IPS-NIHi11 (cell line): ENCODE data around the gene ESR2.
A peak's percentile ranks its signal among the peaks of the same experiment; 100 is the strongest.

ENCODE experiments used
- DNase-seq: peaks from one replicate; pipeline ENCODE4 v3.0.0; 2012; ENCODE audit warnings: mixed read lengths, low spot score

The ESR2 gene

DNA sequence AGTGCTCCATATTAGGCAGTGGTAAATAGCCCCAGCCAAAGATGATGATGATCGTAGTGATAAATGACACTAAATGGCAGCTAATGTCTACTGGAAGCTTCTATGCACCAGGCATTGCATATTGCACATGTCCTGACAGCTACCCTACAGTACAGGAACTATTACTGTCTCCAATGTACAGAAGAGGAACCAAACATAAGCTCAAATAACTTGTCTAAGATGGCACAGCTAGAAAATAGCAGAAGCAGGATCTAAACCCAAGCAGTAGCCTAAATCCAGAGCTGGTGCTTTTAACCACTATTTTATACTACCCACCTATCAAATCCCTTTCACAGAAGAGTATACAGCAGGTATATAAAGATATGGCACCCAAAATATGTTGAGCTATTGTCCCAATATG lies 28.9 kb downstream of the ESR2 start:
- no peak for DNase-seq

DNA sequence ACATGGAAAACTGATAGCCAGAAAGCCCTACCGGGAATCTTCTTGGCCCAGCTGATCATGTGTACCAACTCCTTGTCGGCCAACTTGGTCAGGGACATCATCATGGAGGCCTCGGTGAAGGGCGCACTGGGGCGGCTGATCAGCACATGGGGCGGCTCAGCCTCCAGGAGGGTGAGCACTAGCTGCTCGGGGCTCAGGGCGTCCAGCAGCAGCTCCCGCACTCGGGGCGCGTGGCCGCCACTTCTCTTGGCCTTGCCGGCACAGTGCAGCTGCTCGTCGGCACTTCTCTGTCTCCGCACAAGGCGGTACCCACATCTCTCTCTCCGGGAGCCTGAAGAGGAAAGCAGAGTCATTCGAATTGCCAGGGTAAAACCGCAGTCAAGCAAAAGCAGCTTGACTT lies 33.8 kb downstream of the ESR2 start:
- no peak for DNase-seq

DNA sequence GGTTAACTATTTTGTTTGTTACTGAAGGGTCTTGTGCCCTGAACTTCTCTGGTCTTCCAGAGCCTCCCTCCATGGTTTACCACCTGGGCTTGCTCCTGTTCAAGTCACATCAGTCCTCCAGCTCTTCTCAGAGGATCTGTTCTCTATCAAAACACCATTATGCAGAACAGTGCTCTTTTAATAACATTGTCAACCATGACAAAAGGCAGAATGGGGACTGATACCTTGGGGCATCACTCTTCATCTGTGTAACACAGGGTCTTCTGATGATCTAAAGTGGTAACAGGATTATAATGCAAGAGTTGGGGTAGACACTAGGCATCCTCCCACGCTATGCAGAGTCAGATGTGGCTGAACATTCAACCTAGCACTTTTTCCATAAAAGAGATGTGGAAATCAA lies 38.4 kb downstream of the ESR2 start:
- DNase-seq = no peak

DNA sequence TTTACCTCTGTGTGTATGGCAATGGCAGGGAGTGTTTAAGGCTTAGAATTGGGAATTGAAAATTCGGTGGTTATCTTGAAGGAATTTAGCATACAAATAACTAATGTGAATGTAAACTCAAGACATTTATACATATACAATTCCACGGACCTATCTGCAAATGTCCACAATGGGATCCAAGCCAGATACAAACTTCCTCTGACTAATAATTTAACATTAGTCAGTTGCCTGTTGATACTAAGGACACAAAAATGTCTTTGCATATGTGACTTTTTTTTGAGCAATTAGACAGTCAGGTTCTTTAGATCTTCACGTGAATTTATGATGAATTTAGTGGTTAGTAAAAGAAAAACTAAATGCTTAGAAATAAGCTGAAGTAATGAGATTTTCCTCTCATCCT lies 40.5 kb downstream of the ESR2 start:
- no peak for DNase-seq

DNA sequence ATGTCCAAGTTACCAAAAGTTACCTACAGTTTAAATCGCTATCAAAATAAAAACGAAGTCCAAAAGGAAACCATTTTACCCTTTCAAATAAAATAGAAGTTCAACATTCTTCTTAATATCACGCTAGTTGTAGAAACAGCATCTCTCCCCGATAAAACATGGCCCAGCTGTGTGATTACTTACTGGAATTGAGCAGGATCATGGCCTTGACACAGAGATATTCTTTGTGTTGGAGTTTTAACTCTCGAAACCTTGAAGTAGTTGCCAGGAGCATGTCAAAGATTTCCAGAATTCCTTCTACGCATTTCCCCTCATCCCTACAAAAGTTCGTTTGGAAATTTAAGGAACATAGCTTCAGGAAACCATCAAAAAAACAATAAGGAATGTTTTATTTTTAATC lies 44.8 kb downstream of the ESR2 start:
- no peak for DNase-seq

DNA sequence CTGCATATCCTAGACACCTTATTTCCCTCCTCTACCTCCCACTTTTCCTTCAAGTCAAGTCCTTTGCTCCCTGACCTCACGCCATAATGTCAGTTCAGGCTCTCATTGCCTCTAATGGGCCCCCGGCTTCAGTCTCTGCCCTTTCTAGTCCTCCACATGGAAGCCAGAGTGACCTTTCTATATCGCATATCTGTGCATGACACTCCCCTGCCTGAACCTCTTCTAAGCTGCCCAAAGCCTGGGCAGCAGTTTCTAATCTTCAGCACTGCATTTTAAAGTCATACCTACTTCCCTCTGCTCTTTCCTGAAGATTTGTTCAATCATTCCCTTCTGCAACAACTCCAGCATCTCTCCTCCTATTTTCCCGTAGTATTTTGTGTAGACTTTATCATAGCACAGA lies 45.5 kb downstream of the ESR2 start:
- no peak for DNase-seq

DNA sequence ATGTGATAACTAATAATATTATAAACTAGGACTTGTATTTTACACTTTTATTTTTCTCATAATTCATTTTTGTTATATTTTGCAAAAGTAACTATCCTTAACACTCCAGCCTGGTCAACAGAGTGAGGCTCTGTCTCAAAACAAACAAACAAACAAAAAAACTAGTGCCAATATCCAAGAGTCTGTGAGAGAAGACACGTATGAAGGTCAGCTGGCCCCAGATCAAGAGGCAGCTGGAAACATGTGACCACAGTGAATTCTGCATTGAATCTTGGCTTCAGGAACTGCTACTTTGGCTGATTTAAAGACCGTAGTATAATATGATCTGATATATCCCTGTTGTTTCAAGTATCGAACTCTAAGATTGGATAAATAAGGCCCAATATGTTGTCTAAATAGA lies 47.0 kb downstream of the ESR2 start:
- DNase-seq = no peak

DNA sequence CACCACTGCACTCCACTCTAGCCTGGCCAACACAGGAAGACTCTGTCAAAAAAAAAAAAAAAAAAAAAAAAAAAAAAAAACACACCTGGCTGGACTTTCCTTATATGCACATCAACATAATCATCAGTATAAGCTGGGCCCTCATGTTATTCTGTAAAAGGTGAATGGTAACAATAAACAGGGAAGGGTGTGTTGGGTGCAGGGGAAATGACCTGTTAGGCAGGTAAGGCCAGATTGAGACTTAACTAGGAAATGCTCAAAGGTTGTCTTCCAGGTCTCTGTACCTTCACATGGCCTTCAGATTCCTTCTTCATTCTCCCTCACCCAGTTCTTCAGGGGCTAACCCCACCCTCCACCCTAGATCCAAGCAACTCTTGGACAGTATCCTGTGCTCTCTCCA lies 47.5 kb downstream of the ESR2 start:
- DNase-seq = no peak

DNA sequence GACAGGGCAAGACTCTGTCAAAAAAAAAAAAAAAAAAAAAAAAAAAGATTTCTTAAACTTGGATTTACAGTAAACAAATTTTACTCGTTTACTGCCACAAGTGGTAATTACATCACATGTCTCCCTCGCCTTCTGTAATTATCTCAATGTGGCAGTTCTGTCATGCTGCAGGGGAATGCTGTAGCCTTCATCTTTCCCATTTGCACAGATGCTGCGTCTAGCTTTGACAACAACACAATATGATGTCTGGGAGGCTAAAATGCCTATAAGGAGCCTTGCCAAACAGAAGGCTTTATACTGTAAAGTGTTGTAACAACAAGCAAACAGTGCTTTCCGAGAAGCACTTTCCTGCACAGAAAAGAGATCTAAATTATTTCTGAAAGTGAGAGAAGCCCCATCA lies 48.7 kb downstream of the ESR2 start:
- no peak for DNase-seq

DNA sequence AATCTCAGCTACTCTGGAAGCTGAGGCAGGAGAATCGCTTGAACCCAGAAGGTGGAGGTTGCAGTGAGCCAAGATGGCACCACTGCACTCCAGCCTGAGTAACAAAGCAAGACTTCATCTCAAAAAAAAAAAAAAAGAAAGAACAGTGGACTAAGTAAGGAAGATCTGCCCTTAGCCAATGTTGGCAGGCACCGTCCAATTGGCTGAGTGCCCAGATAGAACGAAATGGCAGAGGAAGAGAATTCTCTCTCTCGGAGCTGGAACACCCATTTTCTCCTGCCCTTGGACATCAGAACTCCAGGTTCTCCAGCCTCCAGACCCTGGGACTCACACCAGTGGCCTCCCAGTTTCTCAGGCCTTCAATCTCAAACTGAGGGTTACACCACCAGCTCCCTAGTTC lies 49.9 kb downstream of the ESR2 start:
- no peak for DNase-seq

DNA sequence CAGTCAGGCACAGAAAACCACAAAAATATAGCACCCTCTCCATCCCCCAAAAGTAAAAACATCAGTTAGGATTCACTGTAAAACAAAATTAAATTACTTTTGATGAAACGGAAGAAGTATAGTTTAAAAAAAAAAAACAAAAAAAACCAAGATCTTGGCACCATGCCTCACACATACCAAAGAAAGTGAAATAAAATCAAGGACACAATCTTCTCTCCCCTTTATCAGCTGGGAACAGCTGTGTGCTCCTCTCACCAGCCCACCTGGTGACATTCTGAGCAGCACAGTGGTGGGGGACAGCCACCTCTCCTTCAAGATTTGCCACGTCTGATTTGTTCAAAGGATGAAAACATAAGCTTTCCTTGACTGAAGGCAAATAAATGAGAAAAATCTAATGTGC lies 55.5 kb downstream of the ESR2 start:
- no peak for DNase-seq

DNA sequence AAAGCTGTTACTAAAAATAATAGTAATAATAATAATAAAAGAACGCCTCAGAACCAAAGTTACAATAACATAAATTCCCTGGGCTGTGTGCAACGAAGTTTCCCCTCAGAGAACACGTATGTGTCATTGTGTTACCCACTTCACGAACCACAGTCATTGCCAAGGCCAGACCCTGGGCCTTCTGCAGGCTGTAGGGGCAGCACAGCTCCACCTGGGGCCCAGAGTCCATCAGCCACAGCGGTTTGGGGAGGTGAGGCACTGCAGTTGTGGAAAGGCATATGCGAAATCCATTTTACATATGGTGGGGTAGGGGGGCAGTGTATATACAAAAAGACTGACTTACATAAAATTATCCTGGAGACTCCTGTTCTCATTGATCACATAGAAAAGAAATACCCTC lies 56.1 kb downstream of the ESR2 start:
- DNase-seq = peak; percentile 39

DNA sequence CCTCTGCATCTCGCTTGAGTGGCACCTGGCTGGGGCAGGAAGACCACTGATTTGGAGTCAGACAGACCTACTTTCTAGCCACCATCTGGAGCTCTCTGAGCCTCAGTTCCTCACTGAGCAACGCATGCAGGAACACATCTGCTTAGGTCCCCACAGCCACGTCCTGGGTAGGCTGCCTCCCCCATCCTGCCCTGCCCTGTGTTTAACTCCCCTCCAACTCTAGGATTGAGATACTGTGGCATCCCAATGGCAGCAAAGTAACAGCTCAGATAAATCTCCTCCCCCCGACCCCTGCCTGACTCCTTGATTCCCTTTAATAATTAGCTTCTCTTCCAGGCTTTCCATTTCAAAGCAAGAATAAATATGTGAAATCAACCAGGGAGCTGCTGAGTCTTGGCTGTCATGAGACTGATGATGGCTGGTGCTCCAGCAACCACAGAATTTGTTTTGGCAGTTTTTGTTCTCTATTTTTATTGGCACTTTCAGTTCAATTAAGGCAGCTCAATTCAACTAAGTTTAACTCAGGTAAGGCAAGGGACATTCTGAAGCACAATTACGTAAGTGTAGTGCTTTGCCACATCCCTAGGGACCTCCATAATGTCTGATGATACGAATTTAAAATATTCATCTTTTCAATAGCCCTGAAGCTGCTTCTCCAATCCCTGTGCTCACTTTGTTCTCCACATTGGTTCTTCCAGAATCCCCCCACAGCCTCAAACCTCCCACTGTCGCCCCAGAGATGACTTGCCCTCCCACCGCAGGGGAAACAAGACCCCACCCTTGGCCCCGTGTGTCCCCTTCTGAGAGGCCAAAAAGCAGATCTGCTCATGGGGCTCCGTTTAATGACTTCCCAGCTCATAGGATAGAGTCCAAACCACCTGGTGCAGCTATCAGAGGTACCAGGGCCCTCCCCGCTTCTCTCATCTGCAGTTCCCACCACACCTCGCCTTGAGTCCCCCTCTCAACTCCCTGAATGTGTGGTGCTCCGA lies 58.2 kb downstream of the ESR2 start:
- DNase-seq = no peak

DNA sequence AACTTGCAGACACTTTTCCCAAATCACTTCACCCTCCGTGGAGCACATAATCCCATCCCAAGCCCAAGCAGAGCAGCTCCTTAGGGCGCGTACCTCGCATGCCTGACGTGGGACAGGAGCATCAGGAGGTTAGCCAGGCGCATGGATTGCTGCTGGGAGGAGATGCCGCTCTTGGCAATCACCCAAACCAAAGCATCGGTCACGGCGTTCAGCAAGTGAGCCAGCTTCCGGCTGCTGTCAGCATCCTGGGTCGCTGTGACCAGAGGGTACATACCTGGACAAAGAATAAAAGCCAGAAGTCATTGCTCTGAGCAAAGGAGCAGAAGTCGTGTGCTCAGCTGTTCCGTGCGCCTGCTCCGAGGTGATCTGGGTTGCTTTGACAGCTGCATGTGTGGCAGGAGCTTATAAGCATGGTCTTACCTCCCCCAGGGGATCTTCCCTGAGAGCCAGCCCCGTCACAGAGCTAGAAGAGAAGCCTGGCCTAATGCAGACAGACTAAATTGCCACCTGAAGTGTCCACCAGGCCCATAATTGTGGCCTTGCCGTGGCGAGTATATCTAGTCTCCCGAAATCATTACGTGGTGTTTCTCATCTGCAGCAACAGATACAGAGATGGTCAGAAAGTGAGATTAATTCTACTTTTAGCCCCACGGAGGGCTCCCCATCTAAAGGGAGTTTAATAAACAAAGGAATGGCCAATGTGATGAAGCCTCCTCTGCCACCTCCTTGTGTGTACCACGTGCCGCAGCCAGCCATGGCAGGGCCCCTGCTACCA lies 59.1 kb downstream of the ESR2 start:
- no peak for DNase-seq

DNA sequence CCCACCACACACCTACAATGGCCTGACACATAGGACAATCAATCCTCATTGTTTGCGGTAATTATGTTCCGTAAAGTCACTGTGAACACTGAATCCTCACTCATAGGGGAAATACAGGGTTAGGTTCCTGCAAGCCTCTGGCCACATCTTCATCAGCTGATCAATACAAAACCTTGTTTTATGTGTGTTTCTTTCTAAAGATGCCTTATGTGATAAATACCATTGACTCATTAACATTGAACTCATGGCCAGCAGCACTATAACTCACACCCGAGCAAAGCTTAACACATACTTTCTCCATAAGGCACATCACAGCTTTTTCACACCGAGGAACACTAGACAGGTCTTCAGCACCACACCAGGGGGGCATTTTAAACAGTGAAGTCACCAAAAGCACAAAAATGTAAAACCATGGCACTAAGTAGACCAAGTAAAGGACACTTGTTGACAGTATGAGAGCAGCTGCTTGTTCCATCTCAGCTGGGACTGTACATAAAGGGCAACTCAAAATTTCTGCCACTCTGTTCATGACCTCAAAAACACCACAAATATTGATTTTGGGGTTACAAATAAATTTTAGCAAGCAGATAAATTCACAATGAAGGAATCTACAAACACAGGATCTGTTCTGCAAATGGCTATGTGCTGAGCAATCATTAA lies 60.5 kb downstream of the ESR2 start:
- DNase-seq = no peak

DNA sequence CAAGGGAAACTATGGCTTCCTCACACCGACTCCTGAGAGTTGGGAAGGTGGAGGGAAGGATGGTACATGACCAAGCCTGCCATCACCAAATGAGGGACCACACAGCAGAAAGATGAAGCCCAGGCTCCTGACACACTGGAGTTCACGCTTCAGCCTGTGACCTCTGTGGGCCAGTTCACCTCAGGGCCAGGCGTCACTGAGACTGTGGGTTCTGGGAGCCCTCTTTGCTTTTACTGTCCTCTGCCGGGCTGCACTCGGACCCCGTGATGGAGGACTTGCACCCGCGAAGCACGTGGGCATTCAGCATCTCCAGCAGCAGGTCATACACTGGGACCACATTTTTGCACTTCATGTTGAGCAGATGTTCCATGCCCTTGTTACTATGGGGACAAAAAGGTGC lies 61.2 kb downstream of the ESR2 start:
- no peak for DNase-seq

DNA sequence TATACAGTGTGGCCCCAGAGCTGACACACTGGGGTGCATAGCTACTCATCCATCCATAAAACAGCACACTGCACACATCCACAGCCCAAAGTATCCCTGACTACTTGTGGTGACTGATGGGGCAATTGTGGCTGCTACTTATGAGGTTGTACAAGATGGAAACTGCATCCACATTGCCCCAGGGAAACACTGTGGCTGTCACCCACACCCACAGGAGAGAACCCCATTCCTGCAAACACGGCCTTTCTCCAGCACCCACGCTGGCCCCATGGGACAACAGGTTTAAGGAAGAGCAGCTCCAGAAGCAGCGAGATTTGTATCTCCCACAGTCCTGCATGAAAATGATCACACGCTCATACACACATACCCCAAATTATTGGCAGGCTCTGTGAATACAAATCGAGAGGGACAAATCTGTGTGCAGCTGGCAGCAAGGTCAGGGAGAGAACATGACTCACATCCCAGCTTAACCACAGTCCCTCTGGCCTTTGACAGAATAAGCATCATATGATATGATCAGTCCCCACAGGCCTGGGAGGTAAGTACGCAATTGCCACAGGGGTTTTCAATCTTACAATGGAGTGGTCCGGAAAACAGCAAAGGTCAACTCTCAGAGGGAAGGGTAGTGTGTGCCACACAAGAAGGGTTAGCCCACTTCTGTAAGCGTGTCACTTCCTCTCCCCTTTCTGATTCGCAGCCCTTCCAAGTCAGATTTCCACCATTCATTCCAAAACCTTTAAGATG lies 61.9 kb downstream of the ESR2 start:
- no peak for DNase-seq

DNA sequence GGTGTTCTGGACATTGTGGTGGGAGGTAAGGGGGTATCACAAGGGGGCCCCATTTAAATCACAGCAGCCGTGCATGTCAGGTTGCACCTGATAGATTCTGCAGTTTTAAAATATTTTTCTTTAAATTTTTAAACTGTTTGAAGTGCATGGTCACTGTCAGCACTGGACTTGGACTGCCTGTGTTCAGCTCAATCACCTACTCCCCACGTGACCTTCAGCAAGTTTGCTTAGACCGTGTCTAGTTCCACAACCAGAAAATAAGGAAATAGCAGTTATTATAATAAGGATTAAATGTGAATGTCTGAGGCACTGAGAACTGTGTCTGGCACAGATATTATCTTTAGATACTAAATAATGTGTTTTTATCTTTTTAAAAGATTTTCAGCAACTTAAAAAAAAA lies 64.7 kb downstream of the ESR2 start:
- no peak for DNase-seq

DNA sequence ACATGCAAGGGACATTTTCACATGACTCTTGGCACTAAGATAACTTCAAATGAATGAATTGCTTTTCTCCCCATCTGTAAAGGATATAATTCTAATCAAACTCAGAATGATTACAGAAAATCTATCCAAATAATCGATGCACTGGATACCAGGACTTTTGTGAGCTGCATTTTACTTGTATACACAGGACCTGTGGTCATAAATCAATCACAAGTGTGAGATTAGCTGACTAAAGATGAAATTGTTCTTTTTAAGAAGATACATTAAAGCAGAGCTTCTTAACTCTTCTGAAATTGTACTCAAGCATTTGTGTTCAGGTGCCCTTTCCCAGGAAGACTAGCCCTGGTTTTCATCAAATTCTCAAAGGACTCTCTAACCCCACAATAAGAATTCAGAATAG lies 66.3 kb downstream of the ESR2 start:
- no peak for DNase-seq

DNA sequence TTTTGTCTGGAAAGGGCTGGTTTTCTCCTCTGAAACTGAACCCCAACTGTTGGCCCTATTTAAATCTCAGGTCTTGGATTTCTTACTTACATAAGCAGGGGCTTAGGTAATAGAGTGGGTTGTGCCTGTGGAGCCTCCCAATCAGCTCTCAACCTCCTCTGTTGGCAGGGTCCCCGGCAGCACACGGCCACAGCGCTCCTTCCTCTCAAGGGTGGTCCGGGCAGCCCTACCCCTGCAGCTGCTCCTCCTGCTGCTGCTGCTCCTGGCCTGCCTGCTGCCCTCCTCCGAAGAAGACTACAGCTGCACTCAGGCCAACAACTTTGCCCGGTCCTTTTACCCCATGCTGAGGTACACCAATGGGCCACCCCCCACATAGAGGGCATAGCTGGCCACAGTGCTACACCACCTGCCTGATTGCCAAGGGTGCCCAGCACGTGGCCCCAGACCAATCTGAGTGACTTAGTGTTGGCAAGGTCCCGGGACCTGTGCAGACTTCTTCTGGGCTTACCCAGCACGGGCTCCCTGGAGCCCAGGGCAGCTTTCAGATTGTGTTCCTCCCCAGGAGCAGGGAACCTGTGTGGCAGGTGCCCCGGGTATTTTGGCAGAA lies 68.9 kb downstream of the ESR2 start:
- no peak for DNase-seq

DNA sequence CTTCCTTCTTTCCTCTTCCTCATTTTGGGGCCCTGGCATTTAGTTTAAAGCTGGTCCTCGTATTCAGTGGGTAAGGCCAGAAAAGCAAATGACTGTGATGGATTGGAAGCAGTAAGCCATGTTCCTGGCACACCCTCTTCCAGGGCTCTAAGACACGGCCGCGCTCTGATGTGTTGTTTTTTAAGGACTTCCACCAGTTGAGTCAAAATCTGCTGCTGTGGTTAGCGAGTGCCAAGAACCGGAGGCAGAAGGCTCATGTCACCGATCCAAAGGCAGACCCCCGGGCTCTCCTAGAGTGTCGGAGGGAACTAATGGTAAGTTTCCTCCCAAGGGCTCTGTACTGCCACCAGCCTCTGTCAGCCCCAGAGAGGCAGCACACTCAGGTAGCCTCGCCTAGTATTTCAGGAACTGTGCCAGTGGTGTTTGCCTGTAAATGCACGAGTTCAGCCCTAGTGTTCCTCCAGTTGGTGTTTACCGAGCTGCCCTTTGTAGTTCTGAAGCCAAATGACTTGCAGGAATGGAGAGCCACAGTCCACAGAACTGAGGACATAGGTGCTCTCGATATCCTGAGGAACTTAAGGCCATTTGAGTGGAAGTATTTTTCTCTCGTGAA lies 72.7 kb downstream of the ESR2 start:
- DNase-seq = no peak
